ENCODE data around the gene RARRES1.

Gene RARRES1

GRCh38 chr3:158737976-158738615 is 5.8 kb upstream of the RARRES1 start:
- no peak overlapping the region for H3K4me3 ChIP-seq (ENCODE audit: low read depth in 1 of 2, low read length in 1 of 2)
- no peaks in the 10 kb centered on the region for H3K9me3 ChIP-seq
- H3K27ac ChIP-seq = no peak overlapping the region
- no peak for TF ChIP-seq CTCF (IDR thresholded peaks at IDR 0.05)
- H3K27me3 ChIP-seq = no peaks in the 10 kb centered on the region
- peaks cover 8% of the 10 kb centered on the region in 2 experiments for H3K4me1 ChIP-seq (ENCODE audit: control insufficient read depth in 1 of 2, insufficient read depth in 1 of 2, low read depth in 1 of 2, low read length in 1 of 2)
- H3K36me3 ChIP-seq = no peaks in the 10 kb centered on the region

GRCh38 chr3:158737410-158737809 is 5.2 kb upstream of the RARRES1 start:
- H3K27me3 ChIP-seq = no peaks in the 10 kb centered on the region
- no peaks in the 10 kb centered on the region for H3K9me3 ChIP-seq
- H3K4me3 ChIP-seq (ENCODE audit: low read depth in 1 of 2, low read length in 1 of 2) = no peak overlapping the region
- no peaks in the 10 kb centered on the region for H3K36me3 ChIP-seq
- no peak overlapping the region for H3K27ac ChIP-seq
- peaks cover 13 to 14% of the 10 kb centered on the region in 2 experiments for H3K4me1 ChIP-seq (ENCODE audit: control insufficient read depth in 1 of 2, insufficient read depth in 1 of 2, low read depth in 1 of 2, low read length in 1 of 2)
- TF ChIP-seq CTCF (IDR thresholded peaks at IDR 0.05) = no peak

GRCh38 chr3:158735296-158736033 is 3.2 kb upstream of the RARRES1 start:
- Histone ChIP-seq H3K27me3 (peaks cover 9% of the 10 kb centered on the region), H3K4me3 (ENCODE audit: low read depth in 1 of 2, low read length in 1 of 2) (no peak overlapping the region), H3K4me1 (ENCODE audit: control insufficient read depth in 1 of 2, insufficient read depth in 1 of 2, low read depth in 1 of 2, low read length in 1 of 2) (peaks cover 23 to 24% of the 10 kb centered on the region in 2 experiments), H3K9me3 (no peaks in the 10 kb centered on the region), H3K36me3 (no peaks in the 10 kb centered on the region), H3K27ac (no peak overlapping the region)
- no peak for TF ChIP-seq CTCF (IDR thresholded peaks at IDR 0.05)

GRCh38 chr3:158733656-158734055 is 1.4 kb upstream of the RARRES1 start:
- Histone ChIP-seq H3K9me3 (no peaks in the 10 kb centered on the region), H3K27ac (no peak overlapping the region), H3K36me3 (no peaks in the 10 kb centered on the region), H3K4me1 (ENCODE audit: control insufficient read depth in 1 of 2, insufficient read depth in 1 of 2, low read depth in 1 of 2, low read length in 1 of 2) (peaks cover 23 to 24% of the 10 kb centered on the region in 2 experiments), H3K27me3 (peaks cover 9% of the 10 kb centered on the region), H3K4me3 (ENCODE audit: low read depth in 1 of 2, low read length in 1 of 2) (no peak overlapping the region)
- no peak for TF ChIP-seq CTCF (IDR thresholded peaks at IDR 0.05)

GRCh38 chr3:158732856-158733200 is 571 bp upstream of the RARRES1 start:
- Histone ChIP-seq H3K27ac (no peak overlapping the region), H3K4me3 (ENCODE audit: low read depth in 1 of 2, low read length in 1 of 2) (peak overlapping the region; percentile 68 to 69), H3K9me3 (no peaks in the 10 kb centered on the region), H3K36me3 (no peaks in the 10 kb centered on the region), H3K4me1 (ENCODE audit: control insufficient read depth in 1 of 2, insufficient read depth in 1 of 2, low read depth in 1 of 2, low read length in 1 of 2) (peaks cover 27 to 29% of the 10 kb centered on the region in 2 experiments), H3K27me3 (peaks cover 9% of the 10 kb centered on the region)
- no peak for TF ChIP-seq CTCF (IDR thresholded peaks at IDR 0.05)

All from neutrophil (primary cell).